HG03108 (cell line): Measurements from ENCODE around the gene MCM3.

Experiments
- ATAC-seq: cut with Tn5 transposase; IDR thresholded peaks from one replicate; pipeline ENCODE4 v1.9.1; 2021; ENCODE audit warnings: moderate library complexity; ENCODE audit not compliant: unreplicated experiment

MCM3 gene

DNA sequence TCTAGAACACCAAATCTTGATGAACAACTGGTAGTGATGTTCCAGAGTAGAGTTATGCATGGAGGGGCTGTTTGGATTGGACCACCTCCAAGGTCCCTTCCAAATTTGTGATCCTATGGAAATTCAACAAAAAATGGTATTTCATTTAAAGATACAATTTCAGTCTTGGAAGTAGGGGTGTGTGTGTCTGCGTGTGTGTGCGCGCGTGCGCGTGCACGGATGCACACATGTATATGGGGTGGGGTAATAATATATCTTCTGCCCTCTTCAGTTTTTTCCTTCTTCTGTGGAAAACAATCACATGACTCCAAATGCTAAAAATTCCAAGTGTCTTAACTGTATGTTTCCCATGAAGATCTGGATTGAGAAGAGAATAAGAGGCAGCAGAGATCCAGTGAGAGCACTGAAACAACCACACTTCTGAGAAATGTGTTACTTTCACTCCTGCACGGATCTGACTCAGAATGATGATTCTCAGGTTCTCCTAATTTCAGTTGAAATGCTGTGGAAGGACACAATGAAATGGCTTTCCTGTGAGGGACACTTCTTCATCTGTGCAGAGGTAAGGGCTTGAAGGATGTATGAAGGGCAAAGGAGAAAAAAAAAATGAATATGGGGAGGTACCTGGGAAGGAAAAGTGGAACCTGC, 29.7 kb downstream of the MCM3 start:
- no peak for ATAC-seq

DNA sequence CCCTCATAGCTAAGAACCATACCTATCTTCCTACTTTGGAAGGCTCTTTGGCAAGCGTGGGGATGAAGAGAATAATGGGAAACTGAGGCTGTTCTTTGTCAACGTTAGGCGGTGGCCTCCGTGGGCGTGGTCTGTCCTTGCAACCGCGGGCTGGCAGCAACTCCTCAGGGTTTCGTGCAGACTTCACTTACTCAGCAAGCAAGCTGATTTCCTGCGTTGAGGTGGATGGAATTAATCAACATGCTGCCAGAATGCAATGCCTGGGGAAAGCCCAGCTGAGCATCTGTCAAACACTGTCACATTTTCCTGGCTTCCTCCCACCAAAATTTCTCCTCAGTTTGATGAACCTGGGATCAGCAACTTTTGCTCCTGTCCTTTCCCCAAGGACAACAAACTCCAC, 31.0 kb downstream of the MCM3 start:
- ATAC-seq: no peak

DNA sequence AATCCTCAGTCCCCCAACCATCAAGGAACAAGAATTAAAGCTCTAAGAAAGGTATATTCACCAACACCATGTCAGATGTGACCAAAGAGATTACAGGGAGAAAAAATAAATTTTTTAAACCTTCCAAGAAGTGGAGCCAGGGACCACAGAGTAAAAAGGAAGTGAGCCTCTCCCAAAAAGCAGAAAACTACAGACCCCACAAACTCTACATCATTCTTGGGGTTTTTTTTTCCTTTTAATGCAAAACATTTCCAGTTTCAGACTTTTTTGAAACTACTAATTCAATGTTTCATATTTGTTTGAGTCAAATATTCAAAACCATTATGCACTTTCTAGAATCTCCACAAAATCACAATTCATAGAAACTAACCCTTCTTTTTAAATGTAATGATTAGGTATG, 33.4 kb downstream of the MCM3 start:
- no peak for ATAC-seq

DNA sequence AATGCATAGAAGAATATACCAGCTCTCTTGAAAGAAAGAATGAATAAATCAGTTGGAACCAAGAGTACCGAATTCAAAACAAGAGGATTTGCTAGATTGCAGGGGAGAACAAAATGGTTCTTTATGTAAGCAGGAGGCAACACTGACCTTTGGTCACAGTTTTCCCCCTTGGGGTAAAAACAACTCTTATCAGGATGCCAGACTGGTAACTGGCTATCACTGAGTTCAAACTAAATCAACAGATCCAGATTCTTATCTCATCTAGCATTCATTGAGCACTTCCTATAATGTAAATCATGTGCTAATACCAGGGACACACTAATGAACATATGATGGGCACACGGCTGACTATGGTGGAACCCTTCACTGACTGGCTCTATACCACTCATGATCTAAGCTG, 35.5 kb downstream of the MCM3 start:
- no peak for ATAC-seq

DNA sequence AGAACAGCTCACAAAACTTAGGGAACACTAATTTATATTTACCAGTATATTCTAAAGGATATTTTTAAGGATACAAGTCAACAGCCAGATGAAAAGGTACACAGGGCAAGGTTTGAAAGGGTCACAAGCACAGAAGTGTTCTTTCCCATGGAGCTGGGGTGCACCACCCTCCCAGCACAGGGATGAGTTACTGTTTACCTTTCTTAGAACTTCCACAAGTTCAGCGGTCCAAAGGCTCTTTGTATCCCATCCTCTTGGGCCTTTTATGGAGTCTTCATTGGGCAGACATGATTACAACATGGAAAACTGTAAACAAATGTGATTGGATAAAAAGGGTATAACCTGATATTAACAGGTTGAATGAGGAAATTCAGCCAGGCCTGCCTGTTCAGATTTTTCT, 39.1 kb downstream of the MCM3 start:
- ATAC-seq: no peak

DNA sequence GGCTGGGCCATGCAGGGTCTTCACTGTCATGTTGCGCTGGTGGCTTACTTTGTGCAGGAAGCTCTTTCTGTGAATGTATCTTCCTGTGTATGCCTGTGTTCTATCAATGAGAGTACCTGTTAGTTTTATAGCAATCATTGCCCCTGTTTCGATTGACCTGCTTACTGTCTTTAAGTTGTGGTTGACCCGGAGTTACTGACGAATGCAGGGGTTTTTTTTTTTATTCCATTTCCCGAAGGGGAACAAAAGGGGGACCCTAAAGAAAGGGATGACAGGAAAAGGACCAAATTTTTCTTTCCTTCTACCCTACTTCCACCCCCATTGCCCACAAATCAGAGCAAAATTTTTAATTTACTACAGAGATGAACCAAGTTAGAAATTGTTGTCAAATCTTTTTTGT, 40.1 kb downstream of the MCM3 start, which contains the start of gene IL17F:
Gene IL17F (minus strand): TSS at position 101 of the 400 bp plus-strand sequence. CDS start 71 bp downstream, at position 30.
- ATAC-seq: no peak

DNA sequence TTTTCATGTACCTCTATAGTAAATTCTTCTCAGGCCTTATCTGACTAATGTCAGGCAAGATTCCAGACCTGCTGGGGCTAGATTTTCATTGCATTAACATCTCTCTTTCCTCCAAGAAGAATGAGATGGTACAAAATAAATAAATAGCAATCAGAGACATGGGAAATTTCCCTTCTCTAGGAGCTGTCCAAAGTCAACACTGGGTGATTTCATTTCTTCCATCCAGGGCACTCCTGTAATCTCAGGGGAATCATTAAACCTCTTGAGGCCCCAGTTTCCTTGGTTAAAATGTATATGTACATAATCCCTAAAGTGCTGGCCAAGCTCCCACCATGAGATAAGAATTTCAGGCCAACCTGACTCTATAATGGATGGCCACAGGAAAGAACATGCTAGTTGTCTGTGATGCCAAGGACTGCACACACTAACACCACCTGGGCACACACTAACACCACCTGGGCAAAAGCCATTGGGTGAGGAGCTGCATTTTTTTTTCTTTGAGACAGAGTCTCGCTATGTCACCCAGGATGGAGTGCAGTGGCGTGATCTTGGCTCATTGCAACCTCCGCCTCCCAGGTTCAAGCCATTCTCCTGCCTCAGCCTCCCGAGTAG, 41.2 kb downstream of the MCM3 start:
- no peak for ATAC-seq

DNA sequence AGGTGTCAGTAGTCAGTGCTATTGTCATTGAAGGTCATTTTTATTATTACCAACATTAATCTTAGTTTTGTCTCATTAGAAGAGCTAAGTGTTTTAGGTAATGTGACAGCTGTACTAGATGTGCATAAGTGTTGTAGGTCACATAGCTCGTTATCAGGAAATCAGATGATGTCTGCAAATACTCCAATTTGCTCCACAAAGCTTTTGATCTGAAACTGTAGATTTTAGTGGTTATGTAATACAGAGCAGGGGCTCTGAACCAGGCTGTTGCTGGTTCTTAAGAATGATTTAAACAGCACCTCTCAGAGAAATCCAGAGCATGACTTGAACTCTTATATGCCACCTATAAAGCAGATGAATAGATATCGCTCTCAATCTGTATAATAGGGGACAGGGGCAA, 42.7 kb downstream of the MCM3 start:
- ATAC-seq: no peak

DNA sequence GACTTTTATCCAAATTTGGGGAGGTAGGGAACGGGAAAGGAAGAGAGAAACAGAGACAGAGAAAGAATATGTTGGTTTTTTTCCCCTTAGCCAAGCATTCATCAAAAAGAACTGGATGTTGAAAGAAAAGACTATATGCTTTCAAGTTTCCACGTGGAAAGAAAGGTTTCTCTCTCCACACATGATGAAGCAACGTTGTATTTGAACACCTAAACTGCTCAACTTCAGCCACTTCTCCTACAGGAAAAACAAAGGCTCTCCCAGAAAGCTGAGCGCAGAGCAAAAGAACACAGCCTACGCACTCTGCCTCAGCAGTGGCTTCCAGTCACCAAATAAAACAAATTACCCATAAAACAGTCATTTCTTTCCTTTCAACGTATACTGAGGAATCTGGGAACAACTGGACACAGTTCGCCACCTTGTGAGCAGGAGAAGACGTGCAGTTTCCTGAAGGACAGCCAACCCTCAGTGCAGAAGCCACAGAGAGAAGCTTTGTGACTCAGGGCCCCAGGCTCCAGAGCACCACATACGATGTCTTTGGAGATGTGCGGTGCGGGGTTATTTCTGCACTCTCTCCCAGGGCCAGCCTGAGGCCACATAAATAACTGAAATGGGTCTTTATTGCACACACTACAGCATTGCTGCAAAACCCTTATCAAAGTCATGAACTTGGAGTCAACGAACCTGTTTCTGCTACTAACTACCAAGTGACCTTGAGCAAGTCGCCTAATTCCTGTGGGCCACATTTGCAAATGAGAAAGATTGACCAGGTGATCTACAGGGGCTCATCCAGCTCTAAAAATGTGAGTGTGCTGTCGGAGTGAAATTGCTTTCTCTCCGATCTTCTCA, 50.3 kb downstream of the MCM3 start:
- ATAC-seq: peak; percentile 83

DNA sequence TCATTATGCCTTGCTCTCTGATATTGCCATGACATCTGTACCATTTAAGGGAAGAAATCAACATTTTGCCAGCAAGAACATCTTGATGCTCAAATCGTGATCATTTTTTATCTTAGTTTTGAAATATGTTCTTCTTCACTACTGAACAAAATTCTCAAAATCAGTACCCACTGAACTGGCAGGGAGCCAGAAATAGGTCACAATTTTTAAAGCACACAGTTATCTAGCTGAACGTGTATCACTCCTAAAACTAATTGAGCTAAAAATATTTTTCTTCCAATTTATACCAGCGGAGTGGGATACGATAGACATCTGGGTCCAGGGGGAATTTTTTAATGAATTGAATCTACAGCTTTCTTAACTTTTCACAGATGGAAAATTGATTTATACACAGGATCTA, 51.5 kb downstream of the MCM3 start:
- no peak for ATAC-seq

DNA sequence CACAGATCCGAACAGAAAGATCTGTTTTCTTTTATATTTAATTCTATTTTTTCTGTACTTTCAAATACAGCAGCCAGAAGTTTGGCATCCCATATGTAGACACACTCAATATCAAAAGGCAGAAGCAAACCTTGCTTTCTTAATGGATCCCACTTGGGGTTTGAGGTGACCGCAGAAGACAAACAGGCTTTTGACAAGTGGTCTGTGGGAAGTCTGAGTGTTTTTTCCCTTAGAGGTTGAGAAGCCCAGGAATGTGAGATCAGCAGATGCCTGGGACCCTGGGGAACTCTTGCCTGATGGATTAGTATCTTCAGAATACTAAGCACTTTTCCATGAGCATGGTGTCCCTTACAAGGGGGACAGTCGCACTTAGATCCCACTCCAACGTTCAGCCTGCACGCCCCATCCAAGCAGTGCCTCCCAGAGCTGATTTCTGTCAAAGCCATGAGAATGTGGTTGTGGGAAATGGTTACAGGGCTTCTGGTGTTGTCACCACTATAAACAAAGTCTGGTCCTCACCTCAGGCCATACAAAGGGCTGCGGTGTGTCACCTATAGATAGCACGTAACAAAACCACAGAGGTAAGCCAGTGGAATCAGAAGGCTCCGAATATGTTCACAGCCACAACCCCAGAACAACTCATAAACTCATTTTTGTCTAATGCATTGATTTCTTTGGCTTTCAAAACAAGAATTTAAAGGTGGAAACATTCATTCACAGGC, 53.0 kb downstream of the MCM3 start:
- ATAC-seq: no peak

DNA sequence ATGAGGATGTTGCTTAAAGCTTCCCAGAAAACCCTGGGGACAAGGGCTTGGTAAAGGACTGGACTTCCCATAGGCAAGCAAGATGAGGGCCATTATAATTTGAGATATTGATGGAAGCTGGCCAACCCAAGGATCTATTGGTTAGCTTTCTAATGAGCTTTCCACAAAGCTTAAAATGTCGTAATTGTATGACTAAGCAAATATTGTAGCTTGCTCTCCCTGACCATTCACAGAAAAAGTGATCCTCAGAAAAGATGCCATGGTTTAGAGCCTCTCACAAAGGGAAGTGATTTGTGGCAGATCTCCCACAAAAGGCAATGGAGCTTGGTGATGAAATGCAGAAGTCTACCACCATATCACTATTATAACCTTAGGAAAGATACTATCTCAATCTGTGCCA, 53.9 kb downstream of the MCM3 start:
- ATAC-seq: no peak

DNA sequence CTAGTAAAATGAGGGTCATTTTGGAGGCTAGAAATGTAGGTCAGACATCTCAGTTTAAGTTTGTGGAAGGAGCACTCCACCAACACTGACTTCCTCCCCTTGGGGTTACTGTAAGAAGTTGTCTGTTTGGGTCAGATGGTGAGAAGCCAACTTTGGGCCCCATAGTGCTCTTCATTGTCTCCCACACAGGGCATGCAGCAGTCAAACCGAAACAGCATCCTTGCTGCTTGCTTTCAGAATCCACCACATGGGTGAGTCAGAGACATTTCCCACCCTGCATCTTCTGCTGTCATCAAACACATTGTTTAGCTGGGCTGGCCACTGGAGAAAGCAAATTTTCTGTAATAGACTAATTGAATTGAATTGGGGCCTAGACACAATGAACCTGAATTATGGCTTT, 57.0 kb downstream of the MCM3 start:
- ATAC-seq: peak; percentile 99

DNA sequence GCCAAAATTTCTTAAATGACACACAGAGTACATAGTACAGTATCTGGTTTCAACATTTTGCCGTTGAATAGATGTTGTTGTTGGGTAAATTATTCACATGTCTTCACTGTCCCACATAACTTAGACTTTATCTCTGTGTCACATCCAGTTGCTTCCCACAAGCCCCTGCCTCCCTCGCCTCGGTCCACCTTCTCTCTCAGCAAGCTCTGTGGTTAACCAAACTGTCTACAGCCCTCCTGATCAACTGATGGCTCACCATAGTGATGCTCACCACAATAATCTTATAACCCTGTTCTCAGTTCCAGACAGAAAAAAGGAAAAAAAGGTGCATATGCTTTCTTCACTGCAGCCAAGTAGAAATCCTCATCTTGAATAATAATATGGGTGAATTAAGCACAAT, 63.2 kb downstream of the MCM3 start:
- ATAC-seq: peak; percentile 70

DNA sequence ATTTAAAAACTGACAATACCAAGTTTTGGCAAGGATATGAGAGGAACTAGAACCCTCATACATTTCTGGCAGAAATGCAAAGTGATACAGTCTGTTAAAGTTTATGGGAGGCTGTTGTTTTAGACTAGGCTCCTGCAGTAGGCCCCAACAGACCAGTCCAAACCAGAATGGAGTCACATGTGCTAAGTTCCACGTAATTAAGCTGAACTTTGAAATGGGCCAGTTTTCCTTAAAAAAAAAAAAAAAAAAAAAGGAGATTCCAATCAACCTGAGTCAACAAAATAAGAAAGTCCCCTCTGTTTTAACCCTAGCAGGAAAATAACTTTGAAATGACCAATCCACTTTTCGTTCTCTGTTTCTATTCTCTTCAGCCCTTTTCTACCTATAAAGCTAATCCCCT, 66.8 kb downstream of the MCM3 start:
- no peak for ATAC-seq

DNA sequence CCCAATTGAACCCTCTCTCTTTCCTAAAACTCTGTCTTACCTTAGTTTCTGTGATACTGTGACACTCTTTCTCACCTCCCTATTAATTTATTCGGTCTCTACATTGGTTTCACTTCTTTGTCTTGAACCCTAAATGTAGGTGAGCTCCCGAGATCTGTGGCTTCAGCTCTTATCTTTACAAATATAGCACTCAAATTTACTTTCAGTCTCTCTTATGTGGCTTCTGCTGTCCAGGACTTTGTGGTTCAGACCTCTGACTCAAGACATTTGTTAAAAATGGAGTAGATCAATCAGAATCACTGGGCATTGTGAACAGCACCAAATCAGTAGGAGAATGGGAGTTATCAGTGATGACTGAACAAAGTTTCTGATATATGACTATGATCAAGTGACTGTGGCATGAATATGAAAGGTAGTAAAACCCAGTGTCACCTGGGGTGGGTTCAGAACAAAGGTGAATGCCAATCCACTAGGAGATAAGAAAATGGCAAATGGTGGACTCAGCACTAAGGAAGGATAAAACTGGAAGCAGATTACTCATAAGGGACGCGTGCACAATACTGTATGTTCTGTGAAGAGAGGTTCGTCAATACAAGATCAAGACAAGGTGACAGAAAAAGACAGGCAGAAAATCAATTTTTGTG, 67.5 kb downstream of the MCM3 start:
- ATAC-seq: no peak

DNA sequence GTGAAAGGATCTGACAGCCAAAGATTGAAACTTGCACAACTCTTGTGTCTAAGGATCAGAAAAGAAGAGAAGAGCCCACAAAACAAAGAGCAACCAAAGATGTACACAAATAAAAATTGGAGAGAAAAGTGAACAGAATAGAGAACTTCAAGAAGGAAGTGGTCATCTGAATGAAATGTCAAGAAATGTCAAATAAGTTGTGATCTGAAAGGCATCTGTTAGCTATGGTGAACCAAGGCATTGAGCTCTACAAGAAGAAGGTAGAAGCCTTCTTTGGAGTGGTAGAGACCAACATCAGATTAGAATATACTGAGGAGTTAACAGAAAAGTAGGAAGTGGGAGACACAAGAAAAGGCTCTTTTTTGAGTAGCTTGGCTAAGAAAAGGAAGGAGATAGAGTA, 68.8 kb downstream of the MCM3 start:
- ATAC-seq: no peak
